ENCODE measurements around the gene GRIK5.

DNA sequence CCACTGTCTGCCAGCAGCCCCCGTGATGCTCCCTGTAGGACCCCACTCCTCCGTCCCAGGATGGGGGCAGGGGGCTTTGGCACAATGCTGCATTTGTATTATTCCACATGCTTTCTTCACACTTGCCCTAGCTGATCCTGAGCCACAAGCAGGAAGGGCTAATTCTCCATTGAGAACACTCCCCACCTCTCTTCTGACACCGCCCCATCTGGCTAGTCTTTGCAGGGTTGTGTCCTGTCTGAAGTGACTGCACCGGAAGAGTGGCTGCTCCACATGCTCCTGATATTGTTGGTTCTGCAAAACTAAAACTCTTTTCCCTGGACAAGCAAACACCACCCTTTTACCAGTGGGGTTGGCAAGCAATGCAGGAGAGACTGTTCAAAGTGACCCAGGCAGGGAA is 23.9 kb upstream of the GRIK5 start:
- TF ChIP-seq, protein P1, sequence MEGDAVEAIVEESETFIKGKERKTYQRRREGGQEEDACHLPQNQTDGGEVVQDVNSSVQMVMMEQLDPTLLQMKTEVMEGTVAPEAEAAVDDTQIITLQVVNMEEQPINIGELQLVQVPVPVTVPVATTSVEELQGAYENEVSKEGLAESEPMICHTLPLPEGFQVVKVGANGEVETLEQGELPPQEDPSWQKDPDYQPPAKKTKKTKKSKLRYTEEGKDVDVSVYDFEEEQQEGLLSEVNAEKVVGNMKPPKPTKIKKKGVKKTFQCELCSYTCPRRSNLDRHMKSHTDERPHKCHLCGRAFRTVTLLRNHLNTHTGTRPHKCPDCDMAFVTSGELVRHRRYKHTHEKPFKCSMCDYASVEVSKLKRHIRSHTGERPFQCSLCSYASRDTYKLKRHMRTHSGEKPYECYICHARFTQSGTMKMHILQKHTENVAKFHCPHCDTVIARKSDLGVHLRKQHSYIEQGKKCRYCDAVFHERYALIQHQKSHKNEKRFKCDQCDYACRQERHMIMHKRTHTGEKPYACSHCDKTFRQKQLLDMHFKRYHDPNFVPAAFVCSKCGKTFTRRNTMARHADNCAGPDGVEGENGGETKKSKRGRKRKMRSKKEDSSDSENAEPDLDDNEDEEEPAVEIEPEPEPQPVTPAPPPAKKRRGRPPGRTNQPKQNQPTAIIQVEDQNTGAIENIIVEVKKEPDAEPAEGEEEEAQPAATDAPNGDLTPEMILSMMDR (conservative IDR thresholded peaks at IDR 0.05), result no peak
- TF ChIP-seq EZH2 (IDR thresholded peaks at IDR 0.05; ENCODE audit: low read depth), result no peak

Data from PC-9 (cell line).